Measurements from ENCODE around the gene MTHFD2L. TPM values are rescaled to one million over a fixed set of nuclear protein-coding genes. Genes with fewer than 3 reads are reported as not detected.

Gene MTHFD2L
- total and polyA plus RNA-seq, 10 of the 15 experiments (the other 5 are each of a cell fraction or from before 2014, with no cell fraction given): 4.8 to 25.4 (median 14.4) TPM

DNA sequence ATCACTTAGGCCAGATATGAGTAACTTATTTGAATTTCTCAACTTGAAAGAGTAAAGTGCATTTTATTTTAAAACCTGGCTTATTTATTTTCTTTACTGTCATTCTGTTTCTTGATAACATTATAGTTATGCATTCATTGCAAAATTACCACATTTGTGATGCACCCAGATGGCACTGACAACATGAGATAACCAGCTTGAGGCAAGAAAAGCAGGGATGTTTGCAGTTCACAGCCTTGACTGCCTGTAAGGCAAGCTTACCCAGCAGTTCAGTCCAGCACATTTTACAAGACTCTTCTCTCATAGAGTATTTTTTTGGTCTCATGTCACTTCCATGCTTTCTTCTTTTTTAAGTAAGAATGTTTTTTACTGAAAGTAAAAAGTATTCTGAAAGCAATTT, 125.0 kb downstream of the MTHFD2L start:
- TF ChIP-seq YBX1 (IDR thresholded peaks at IDR 0.05) (no peak), PAX5 (IDR thresholded peaks at IDR 0.05; ENCODE audit: borderline replicate concordance, low read depth, low read length) (no peak), ZNF24 (IDR thresholded peaks at IDR 0.05) (no peak), TCF3 (IDR thresholded peaks at IDR 0.05; ENCODE audit: borderline replicate concordance, insufficient read depth, low read depth, low read length) (no peak), SPI1 (IDR thresholded peaks at IDR 0.05; ENCODE audit: borderline replicate concordance, insufficient read depth, low read depth, low read length) (no peak), YY1 (IDR thresholded peaks at IDR 0.05; ENCODE audit: low read depth, low read length) (no peak), ZBED1 (IDR thresholded peaks at IDR 0.05; ENCODE audit: borderline replicate concordance) (no peak), NFYB (IDR thresholded peaks at IDR 0.05; ENCODE audit: insufficient read depth, low read depth, low read length) (no peak), NFXL1 (IDR thresholded peaks at IDR 0.05; ENCODE audit: borderline replicate concordance) (no peak), PAX8 (IDR thresholded peaks at IDR 0.05) (no peak), NBN (IDR thresholded peaks at IDR 0.05) (no peak), HDAC6 (IDR thresholded peaks at IDR 0.05; ENCODE audit: unreplicated experiment) (no peak)
- TF ChIP-seq, protein P1, sequence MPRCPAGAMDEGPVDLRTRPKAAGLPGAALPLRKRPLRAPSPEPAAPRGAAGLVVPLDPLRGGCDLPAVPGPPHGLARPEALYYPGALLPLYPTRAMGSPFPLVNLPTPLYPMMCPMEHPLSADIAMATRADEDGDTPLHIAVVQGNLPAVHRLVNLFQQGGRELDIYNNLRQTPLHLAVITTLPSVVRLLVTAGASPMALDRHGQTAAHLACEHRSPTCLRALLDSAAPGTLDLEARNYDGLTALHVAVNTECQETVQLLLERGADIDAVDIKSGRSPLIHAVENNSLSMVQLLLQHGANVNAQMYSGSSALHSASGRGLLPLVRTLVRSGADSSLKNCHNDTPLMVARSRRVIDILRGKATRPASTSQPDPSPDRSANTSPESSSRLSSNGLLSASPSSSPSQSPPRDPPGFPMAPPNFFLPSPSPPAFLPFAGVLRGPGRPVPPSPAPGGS (IDR thresholded peaks at IDR 0.05; ENCODE audit: borderline replicate concordance, insufficient read depth, low read depth, low read length, poor library complexity, severe bottlenecking): no peak
- TF ChIP-seq, protein P2, sequence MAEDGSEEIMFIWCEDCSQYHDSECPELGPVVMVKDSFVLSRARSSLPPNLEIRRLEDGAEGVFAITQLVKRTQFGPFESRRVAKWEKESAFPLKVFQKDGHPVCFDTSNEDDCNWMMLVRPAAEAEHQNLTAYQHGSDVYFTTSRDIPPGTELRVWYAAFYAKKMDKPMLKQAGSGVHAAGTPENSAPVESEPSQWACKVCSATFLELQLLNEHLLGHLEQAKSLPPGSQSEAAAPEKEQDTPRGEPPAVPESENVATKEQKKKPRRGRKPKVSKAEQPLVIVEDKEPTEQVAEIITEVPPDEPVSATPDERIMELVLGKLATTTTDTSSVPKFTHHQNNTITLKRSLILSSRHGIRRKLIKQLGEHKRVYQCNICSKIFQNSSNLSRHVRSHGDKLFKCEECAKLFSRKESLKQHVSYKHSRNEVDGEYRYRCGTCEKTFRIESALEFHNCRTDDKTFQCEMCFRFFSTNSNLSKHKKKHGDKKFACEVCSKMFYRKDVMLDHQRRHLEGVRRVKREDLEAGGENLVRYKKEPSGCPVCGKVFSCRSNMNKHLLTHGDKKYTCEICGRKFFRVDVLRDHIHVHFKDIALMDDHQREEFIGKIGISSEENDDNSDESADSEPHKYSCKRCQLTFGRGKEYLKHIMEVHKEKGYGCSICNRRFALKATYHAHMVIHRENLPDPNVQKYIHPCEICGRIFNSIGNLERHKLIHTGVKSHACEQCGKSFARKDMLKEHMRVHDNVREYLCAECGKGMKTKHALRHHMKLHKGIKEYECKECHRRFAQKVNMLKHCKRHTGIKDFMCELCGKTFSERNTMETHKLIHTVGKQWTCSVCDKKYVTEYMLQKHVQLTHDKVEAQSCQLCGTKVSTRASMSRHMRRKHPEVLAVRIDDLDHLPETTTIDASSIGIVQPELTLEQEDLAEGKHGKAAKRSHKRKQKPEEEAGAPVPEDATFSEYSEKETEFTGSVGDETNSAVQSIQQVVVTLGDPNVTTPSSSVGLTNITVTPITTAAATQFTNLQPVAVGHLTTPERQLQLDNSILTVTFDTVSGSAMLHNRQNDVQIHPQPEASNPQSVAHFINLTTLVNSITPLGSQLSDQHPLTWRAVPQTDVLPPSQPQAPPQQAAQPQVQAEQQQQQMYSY (CRISPR knock-in tag; IDR thresholded peaks at IDR 0.05): no peak
- TF ChIP-seq, protein P3, sequence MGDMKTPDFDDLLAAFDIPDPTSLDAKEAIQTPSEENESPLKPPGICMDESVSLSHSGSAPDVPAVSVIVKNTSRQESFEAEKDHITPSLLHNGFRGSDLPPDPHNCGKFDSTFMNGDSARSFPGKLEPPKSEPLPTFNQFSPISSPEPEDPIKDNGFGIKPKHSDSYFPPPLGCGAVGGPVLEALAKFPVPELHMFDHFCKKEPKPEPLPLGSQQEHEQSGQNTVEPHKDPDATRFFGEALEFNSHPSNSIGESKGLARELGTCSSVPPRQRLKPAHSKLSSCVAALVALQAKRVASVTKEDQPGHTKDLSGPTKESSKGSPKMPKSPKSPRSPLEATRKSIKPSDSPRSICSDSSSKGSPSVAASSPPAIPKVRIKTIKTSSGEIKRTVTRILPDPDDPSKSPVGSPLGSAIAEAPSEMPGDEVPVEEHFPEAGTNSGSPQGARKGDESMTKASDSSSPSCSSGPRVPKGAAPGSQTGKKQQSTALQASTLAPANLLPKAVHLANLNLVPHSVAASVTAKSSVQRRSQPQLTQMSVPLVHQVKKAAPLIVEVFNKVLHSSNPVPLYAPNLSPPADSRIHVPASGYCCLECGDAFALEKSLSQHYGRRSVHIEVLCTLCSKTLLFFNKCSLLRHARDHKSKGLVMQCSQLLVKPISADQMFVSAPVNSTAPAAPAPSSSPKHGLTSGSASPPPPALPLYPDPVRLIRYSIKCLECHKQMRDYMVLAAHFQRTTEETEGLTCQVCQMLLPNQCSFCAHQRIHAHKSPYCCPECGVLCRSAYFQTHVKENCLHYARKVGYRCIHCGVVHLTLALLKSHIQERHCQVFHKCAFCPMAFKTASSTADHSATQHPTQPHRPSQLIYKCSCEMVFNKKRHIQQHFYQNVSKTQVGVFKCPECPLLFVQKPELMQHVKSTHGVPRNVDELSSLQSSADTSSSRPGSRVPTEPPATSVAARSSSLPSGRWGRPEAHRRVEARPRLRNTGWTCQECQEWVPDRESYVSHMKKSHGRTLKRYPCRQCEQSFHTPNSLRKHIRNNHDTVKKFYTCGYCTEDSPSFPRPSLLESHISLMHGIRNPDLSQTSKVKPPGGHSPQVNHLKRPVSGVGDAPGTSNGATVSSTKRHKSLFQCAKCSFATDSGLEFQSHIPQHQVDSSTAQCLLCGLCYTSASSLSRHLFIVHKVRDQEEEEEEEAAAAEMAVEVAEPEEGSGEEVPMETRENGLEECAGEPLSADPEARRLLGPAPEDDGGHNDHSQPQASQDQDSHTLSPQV (IDR thresholded peaks at IDR 0.05): no peak
- intact Hi-C loops (cut with micrococcal nuclease; ENCODE audit: unreplicated experiment): no loop called here
- no peak overlapping the region for H3K4me3 ChIP-seq
- H3K4me1 ChIP-seq (ENCODE audit: control insufficient read depth, insufficient read depth, low read length): no peaks in the 10 kb centered on the region
- RAD21 ChIA-PET (ENCODE audit: unreplicated experiment): no interaction called here
- in situ Hi-C loops (cut with MboI): no loop called here
- H3K36me3 ChIP-seq (ENCODE audit: control insufficient read depth in 2 of 2, insufficient read depth in 2 of 2, low read length in 1 of 2): no peaks in the 10 kb centered on the region
- no peaks in the 10 kb centered on the region for H3K9me3 ChIP-seq (replicated peaks; ENCODE audit: control insufficient read depth, insufficient read depth, low read length)
- FAIRE-seq (no peak), ATAC-seq (no peak), DNase-seq (ENCODE audit: low read depth, low spot score) (no peak)
- no peak overlapping the region for H2AFZ ChIP-seq (ENCODE audit: control insufficient read depth, low read depth, low read length)
- H3K27ac ChIP-seq (ENCODE audit: control insufficient read depth, insufficient read depth): no peak overlapping the region
- POLR2A ChIA-PET: no interaction called here
- BruUV-seq (replicated peaks): no TSS peak
- no peaks in the 10 kb centered on the region for H3K27me3 ChIP-seq (replicated peaks in 1 of 2; ENCODE audit: control insufficient read depth in 2 of 2, insufficient read depth in 2 of 2, low read length in 1 of 2)
- no peaks in the 10 kb centered on the region for H4K20me1 ChIP-seq (ENCODE audit: control insufficient read depth, insufficient read depth)
- no peaks in the 10 kb centered on the region for H3K79me2 ChIP-seq (ENCODE audit: control insufficient read depth, insufficient read depth, low read length)
- no peak overlapping the region for H3K4me2 ChIP-seq (ENCODE audit: control insufficient read depth, insufficient read depth)
- CTCF ChIA-PET: no interaction called here
- SMC1A ChIA-PET (ENCODE audit: uncharacterized antibody, unreplicated experiment): no interaction called here
- H3K9ac ChIP-seq (ENCODE audit: control insufficient read depth, insufficient read depth, low read length): no peak overlapping the region
